Smooth muscle cell of the brain vasculature (primary cell): ENCODE measurements around the gene UHRF2.
A peak's percentile ranks its signal among the peaks of the same experiment; 100 is the strongest.
"Not testable (repeated sequence)": the region's sequence is repeated elsewhere in the genome, so short reads cannot be mapped to it uniquely, and the experiment has no call there.

ENCODE experiments used
- DNase-seq: peaks from one replicate; pipeline ENCODE4 v3.0.0-alpha.2; 2012; ENCODE audit warnings: low read depth, low spot score

UHRF2 gene, protein sequence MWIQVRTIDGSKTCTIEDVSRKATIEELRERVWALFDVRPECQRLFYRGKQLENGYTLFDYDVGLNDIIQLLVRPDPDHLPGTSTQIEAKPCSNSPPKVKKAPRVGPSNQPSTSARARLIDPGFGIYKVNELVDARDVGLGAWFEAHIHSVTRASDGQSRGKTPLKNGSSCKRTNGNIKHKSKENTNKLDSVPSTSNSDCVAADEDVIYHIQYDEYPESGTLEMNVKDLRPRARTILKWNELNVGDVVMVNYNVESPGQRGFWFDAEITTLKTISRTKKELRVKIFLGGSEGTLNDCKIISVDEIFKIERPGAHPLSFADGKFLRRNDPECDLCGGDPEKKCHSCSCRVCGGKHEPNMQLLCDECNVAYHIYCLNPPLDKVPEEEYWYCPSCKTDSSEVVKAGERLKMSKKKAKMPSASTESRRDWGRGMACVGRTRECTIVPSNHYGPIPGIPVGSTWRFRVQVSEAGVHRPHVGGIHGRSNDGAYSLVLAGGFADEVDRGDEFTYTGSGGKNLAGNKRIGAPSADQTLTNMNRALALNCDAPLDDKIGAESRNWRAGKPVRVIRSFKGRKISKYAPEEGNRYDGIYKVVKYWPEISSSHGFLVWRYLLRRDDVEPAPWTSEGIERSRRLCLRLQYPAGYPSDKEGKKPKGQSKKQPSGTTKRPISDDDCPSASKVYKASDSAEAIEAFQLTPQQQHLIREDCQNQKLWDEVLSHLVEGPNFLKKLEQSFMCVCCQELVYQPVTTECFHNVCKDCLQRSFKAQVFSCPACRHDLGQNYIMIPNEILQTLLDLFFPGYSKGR

GRCh38 chr9:6412487-6413364, at the start of gene UHRF2:
TSS of gene UHRF2 (plus strand) at chr9:6413199. CDS start at chr9:6413491, 292 bp downstream.
- peak; percentile 95 for DNase-seq

DNA sequence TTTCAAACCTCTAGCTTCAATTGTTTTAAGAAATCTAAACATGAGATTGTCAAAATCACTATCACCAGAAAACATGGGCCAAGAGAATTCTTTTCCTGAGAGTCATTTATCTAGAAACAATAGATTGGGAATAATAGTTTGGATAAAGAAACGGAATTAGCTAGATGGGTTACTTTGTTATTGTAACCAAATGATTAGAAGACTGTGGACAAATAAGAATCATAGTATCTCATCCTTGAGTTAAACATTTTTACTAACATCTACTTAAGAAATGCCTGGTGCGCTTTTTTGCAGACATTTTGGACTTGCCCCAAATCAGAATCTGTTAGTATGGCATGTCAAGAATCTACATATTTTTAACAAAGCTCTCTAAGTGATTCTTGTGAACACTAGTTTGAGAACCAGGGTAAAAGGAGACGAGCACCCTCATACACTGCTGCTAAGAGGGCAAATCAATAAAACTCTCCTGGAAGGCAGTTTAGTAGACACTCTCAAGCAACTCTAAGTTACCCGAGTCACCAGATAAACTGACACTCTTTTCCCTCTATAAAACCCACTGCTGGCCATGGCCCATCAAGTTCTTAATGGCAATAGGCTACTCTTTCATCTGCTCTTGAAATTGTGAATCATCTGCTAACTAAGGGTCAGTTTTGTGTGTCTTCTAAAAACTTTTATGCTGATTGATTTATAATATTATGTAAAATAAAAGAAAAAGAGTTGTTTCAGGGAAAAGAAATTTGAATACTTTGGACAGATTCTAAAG, 45.7 kb upstream of the UHRF2 start:
- no peak for DNase-seq

- no peak for DNase-seq
Observed at GRCh38 chr9:6368831-6369230, 44.2 kb upstream of the UHRF2 start.

DNA sequence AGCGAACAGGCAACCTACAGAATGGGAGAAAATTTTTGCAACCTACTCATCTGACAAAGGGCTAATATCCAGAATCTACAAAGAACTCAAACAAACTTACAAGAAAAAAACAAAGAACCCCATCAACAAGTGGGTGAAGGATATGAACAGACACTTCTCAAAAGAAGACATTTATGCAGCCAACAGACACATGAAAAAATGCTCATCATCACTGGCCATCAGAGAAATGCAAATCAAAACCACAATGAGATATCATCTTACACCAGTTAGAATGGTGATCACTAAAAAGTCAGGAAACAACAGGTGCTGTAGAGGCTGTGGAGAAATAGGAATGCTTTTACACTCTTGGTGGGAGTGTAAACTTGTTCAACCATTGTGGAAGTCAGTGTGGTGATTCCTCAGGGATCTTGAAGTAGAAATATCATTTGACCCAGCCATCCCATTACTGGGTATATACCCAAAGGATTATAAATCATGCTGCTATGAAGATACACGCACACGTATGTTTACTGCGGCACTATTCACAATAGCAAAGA, 31.5 kb upstream of the UHRF2 start:
- not testable (repeated sequence) for DNase-seq

DNA sequence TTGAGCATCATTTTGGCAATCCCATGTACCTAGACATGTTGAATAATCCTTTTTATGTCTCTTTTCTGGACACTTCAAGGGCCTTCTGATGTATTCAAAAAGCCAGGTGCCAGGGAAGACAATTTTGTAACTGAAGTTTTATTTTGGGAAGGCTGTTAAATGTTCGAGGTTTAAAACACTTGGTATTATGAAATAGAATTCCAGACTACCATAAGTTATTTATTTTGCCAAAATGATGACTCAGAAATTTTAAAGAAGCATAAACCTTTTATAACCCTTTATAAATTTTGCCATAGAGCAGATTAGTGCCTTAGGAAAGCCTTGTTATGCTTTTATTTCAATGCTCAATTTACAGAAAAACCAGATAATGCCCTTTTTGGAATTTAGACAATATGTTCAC, 30.3 kb upstream of the UHRF2 start:
- no peak for DNase-seq

GRCh38 chr9:6383551-6384225, 29.3 kb upstream of the UHRF2 start:
- no peak for DNase-seq

DNA sequence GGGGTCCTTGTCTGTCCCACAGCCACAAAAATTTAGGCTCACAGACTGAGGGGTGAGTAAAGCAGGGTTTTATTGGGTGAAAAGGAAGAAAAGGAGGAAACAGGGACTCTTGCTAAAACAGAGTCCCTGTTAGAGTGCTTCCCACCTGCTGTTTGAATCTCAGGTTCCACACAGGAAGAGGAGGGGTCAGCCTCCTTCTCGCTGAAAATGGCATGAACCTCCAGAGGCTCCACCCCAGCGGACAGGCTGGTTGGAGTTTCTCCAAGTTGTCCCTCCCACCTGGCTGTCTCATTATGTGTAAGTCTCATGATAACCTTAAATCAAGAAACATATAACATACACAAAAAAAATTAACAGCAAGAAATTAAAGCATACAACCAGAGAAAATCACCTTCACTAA, 28.3 kb upstream of the UHRF2 start:
- DNase-seq = no peak

GRCh38 chr9:6399071-6399470, 13.9 kb upstream of the UHRF2 start:
- no peak for DNase-seq

DNA sequence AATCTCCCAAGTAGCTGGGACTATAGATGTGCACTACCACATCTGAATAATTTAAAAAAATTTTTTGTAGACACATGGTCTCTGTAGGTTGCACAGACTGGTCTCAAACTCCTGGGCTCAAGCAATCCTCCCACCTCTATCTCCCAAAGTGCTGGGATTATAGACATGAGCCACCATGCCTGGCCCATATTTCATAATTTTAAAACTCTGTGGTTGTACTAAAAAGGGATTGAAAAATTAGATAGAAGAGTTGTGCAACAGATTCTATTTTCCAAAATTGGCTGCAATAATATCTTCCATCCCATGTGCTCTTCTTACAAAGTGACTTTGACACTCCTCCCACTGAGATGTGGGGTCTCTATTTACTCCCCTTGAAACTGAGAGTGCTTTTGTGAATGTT, 7.6 kb upstream of the UHRF2 start:
- DNase-seq = no peak

GRCh38 chr9:6407778-6408177, 5.2 kb upstream of the UHRF2 start:
- DNase-seq = no peak

DNA sequence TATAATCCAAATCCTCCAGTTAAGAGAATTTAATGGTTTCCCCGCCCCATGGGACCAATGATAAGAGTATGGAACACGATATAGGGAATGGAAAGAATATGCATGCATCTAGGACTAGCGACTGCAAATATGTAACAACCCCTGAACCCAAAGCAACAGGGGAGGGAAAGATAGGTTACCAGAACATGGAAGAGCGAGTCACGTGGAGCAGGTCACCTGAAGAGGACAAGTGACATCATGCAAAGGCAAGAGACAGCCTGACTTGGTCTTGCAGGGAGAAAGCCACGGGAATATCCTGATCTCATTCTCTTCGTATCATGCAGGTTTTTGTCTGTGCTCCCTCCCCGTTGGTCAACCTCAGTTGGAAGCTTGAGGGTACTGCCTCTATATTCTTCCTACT, 4.7 kb upstream of the UHRF2 start:
- no peak for DNase-seq

DNA sequence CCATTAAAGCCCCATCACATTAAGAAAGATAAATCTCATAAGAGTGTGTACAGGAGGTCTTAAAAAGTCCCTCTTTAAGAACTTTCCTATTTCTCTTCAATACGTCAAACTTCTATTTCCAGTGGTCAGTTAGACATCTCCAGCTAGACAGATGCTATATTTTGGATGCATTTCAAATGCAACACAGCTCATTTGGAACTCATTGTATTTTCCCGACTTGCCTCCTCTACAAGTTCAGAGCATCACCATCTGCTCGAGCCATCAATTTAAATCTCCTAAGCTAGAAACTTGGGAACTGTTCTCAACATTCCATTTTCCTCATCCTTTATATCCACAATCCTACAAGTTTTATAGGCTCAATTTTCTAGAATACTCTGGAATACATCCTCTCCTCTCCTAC, 3.2 kb upstream of the UHRF2 start:
- DNase-seq = no peak

DNA sequence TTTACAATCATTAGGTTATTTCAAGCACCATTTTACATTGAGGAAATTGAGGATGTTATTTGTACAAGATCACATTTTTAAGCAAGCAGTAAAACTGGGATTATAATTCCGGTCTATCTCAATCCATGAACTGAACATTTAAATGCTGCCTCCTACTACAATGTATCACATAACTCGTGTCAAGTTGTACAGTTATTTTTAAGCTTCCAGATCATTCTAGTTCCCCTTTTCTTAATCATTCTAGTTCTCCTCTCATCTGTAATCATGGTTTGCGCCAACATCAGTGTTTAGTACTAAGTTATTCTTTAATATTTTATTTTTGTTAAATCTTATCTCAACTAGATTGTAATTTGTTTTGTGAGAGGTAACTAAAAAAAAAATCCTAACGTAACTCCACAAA, 2.4 kb upstream of the UHRF2 start:
- DNase-seq = no peak

- no peak for DNase-seq
Observed at GRCh38 chr9:6413365-6414246, 607 bp downstream of the UHRF2 start.

DNA sequence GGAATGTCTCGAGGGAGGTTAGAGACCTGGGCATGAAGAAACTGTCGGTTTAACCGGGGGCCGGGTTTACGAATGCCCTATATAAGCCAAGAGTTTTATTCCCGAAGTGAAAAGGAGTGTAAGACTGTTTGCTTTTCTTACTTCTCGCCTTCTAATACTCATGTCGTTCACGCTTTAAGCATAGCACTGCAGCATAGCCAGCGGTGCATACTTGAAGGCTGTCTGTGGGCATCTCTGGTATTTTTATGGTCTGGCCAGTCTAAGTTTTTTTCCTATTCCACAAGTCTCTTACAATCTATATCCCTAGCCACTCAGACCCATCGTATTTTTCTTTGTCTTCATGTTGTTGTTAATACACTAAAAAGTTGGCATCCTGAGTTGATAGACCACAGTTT, 1.2 kb downstream of the UHRF2 start:
- no peak for DNase-seq

GRCh38 chr9:6415266-6415665, 2.3 kb downstream of the UHRF2 start:
- DNase-seq = no peak

- no peak for DNase-seq
Observed at GRCh38 chr9:6417186-6417585, 4.2 kb downstream of the UHRF2 start.

DNA sequence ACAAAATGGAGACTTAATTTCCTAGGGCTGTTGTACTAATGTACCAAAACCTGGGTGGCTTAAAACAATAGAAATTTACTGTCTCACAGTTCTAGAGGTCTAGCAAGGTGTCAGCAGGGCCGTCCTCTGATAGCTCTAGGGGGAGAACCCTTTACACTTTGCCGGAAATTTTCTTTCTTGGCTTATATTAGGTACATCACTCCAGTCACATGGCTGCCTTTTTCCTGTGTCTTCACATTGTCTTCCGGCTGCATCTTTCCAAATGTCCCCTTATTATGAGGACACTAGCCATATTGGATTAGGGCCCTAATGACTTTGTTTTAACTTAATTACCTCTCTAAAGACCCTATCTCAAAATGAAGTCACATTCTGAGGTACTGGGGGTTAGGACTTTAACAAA, 5.8 kb downstream of the UHRF2 start:
- no peak for DNase-seq

- DNase-seq = no peak
Observed at GRCh38 chr9:6424940-6425339, 11.9 kb downstream of the UHRF2 start.
